Measurements from ENCODE around the gene UNC5B. TPM values are rescaled to one million over a fixed set of nuclear protein-coding genes. Genes with fewer than 3 reads are reported as not detected.

Gene UNC5B
- total RNA-seq, 2 donors from 2014 or later, result not detected

- ATAC-seq (no peak), DNase-seq (no peak)
- no peaks in the 10 kb centered on the region for H3K36me3 Mint-ChIP-seq (ENCODE audit: low read depth)
- H3K27me3 Mint-ChIP-seq, result peaks cover 20% of the 10 kb centered on the region
- no peaks in the 10 kb centered on the region for H3K9me3 ChIP-seq (ENCODE audit: control insufficient read depth, low read length, poor library complexity, severe bottlenecking)
- no peak overlapping the region for H3K4me3 Mint-ChIP-seq
- no peak overlapping the region for H3K27ac Mint-ChIP-seq
- H3K4me1 Mint-ChIP-seq, result no peaks in the 10 kb centered on the region
These were observed 21.1 kb downstream of the UNC5B start for GRCh38 chr10:71233482-71233892.

DNA sequence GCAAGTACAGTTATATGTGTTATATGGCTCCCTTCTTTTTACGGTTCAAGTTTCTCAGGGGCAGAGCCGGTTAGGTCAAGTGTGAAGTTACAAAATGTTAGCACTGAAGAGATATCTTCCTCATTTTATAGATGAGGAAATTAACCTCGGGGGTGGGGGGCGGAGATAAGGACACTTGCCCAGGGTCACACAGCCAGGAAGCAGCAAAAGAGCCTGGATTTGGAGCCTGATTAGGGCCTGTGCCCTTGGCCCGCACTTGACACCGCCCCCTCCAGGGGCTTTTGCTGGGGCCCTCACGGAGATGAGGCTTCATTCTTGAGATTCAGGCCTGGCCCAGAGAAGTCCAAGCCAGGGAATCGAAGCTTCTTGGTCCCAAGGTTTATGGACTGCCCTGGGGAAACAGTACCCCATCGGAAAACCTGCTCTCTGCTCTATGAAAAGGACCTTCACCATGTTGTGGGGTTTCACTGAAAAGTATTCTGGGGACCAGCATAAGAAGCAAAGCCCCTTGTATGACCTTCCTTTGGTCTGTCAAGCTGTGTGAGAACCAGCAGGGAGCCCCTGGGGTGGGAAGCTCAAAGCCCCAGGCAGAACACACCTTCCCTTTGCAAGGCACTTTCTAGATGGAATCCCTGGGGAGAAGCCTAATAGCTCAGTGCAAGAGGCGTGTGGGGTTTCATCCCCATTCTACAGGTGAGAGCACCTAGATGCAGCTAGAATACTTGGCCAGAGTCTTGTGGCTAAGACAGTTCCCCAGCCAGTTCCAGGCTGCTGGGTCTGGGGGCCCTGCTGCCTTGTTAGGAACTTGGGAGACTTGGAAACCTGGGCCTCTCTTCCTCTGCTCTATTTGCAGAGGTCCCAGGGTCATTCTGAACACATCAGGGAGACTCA, 21.9 kb downstream of the UNC5B start:
- H3K4me3 Mint-ChIP-seq, result no peak overlapping the region

DNA sequence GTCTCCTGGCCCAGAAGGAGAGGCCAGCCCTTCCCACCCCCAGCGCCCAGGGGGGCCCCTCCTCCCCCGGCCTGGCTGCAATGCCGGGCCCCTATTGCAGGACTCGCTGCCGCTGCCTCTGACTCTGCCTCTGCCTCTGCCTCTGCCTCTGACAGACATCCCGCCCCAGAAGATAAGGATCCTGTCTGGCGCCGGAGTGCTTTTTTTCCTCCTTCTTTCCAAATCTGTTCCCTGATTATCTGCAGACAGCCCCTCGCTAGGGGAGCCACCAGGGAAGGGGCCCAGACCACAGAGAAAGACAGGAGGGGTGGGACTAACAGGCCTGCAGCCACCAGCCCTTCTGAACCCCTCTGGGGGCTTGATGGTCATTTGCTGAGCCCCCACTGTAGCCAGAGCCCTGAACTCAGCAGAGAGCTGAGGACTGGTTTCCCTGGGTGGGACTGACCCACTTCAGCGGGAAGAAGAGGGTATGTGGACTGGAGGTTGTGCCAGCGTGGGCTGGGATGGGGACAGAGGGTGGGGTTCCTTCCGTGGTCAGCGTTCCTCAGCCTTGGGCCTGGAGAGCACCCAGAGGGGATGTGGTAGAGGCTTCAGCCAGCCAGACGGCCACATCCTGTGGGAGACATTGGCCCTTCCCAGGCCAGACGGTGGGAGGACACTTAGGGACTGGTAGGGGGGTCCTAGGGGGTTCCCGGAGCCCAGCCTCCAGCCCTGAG, 22.8 kb downstream of the UNC5B start:
- ATAC-seq (no peak), DNase-seq (no peak)
- H3K27me3 Mint-ChIP-seq, result peaks cover 20% of the 10 kb centered on the region
- H3K9me3 ChIP-seq (ENCODE audit: control insufficient read depth, low read length, poor library complexity, severe bottlenecking), result no peaks in the 10 kb centered on the region
- no peak overlapping the region for H3K27ac Mint-ChIP-seq
- no peak overlapping the region for H3K4me3 Mint-ChIP-seq
- no peaks in the 10 kb centered on the region for H3K36me3 Mint-ChIP-seq (ENCODE audit: low read depth)
- H3K4me1 Mint-ChIP-seq, result no peaks in the 10 kb centered on the region

More for the DNA sequence above, 21.9 kb downstream of the UNC5B start:
- DNase-seq (no peak), ATAC-seq (no peak)
- Mint-ChIP-seq H3K27ac (no peak overlapping the region), H3K36me3 (ENCODE audit: low read depth) (no peaks in the 10 kb centered on the region), H3K27me3 (peaks cover 20% of the 10 kb centered on the region), H3K4me1 (no peaks in the 10 kb centered on the region)
- H3K9me3 ChIP-seq (ENCODE audit: control insufficient read depth, low read length, poor library complexity, severe bottlenecking), result no peaks in the 10 kb centered on the region

- no peaks in the 10 kb centered on the region for H3K36me3 Mint-ChIP-seq (ENCODE audit: low read depth)
- H3K9me3 ChIP-seq (ENCODE audit: control insufficient read depth, low read length, poor library complexity, severe bottlenecking), result no peaks in the 10 kb centered on the region
These were observed 23.4 kb downstream of the UNC5B start for GRCh38 chr10:71235808-71236207.

GRCh38 chr10:71236286-71236685, 23.9 kb downstream of the UNC5B start:
- DNase-seq (no peak), ATAC-seq (no peak)
- Mint-ChIP-seq H3K27me3 (peaks cover 27% of the 10 kb centered on the region), H3K4me1 (no peaks in the 10 kb centered on the region), H3K27ac (no peak overlapping the region), H3K4me3 (no peak overlapping the region), H3K36me3 (ENCODE audit: low read depth) (no peaks in the 10 kb centered on the region)
- no peaks in the 10 kb centered on the region for H3K9me3 ChIP-seq (ENCODE audit: control insufficient read depth, low read length, poor library complexity, severe bottlenecking)

More at GRCh38 chr10:71235808-71236207, 23.4 kb downstream of the UNC5B start:
- no peak overlapping the region for H3K27ac Mint-ChIP-seq
- ATAC-seq, result no peak
- peaks cover 26% of the 10 kb centered on the region for H3K27me3 Mint-ChIP-seq
- DNase-seq, result no peak
- H3K4me3 Mint-ChIP-seq, result no peak overlapping the region
- H3K4me1 Mint-ChIP-seq, result no peaks in the 10 kb centered on the region

GRCh38 chr10:71236822-71237682, 24.7 kb downstream of the UNC5B start:
- no peaks in the 10 kb centered on the region for H3K9me3 ChIP-seq (ENCODE audit: control insufficient read depth, low read length, poor library complexity, severe bottlenecking)
- Mint-ChIP-seq H3K4me1 (no peaks in the 10 kb centered on the region), H3K27ac (no peak overlapping the region), H3K36me3 (ENCODE audit: low read depth) (no peaks in the 10 kb centered on the region), H3K4me3 (no peak overlapping the region), H3K27me3 (peaks cover 24% of the 10 kb centered on the region)
- no peak for DNase-seq
- ATAC-seq, result no peak

DNA sequence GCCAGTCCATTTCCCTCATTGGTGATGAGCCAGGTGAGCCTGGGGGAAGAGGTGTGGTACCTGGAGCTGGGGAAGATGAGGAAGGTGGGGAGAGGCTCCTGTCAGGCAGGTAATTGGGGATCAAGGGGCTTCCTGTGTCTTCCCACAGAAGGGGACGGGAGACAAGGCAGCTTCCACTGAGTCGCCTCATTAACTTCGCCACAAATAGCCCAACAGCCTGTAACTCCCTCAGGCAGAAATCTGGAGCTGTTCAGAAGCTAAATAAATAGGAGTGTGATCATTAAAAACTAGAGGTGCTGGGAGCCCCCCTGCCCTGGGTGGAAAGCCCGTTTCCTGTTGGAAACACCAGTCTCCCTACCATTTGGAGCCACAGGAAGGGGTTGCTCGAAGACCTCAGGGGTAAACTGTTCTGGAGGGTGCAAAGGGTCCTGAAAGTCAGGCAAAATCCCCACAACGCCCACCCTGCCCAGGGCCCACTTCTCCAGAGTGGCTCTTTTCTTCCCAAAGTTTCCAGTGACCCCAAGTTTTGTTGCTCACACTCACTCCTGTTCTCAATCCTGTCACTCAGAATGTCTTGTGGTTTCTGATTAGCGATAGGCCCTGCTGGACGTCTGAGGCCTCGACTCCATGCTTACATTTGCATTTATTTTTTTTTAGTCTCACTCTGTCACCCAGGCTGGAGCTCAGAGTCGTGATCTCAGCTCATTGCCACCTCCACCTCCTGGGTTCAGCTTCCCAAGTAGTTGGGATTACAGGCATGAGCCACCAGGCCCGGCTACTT, 25.7 kb downstream of the UNC5B start:
- H3K27me3 Mint-ChIP-seq, result peaks cover 21% of the 10 kb centered on the region
- no peak for ATAC-seq
- H3K9me3 ChIP-seq (ENCODE audit: control insufficient read depth, low read length, poor library complexity, severe bottlenecking), result no peaks in the 10 kb centered on the region
- no peaks in the 10 kb centered on the region for H3K4me1 Mint-ChIP-seq
- H3K27ac Mint-ChIP-seq, result no peak overlapping the region
- H3K4me3 Mint-ChIP-seq, result no peak overlapping the region
- no peak for DNase-seq
- no peaks in the 10 kb centered on the region for H3K36me3 Mint-ChIP-seq (ENCODE audit: low read depth)

- no peak for ATAC-seq
- Mint-ChIP-seq H3K36me3 (ENCODE audit: low read depth) (no peaks in the 10 kb centered on the region), H3K27me3 (peaks cover 18% of the 10 kb centered on the region), H3K27ac (no peak overlapping the region), H3K4me3 (no peak overlapping the region), H3K4me1 (no peaks in the 10 kb centered on the region)
- DNase-seq, result no peak
- no peaks in the 10 kb centered on the region for H3K9me3 ChIP-seq (ENCODE audit: control insufficient read depth, low read length, poor library complexity, severe bottlenecking)
These were observed 26.3 kb downstream of the UNC5B start for GRCh38 chr10:71238626-71239025.

- no peaks in the 10 kb centered on the region for H3K9me3 ChIP-seq (ENCODE audit: control insufficient read depth, low read length, poor library complexity, severe bottlenecking)
- Mint-ChIP-seq H3K4me1 (no peaks in the 10 kb centered on the region), H3K36me3 (ENCODE audit: low read depth) (no peaks in the 10 kb centered on the region), H3K27me3 (peaks cover 12% of the 10 kb centered on the region), H3K27ac (no peak overlapping the region), H3K4me3 (no peak overlapping the region)
- ATAC-seq (no peak), DNase-seq (no peak)
These were observed 27.0 kb downstream of the UNC5B start for GRCh38 chr10:71239131-71239915.

- DNase-seq (no peak), ATAC-seq (no peak)
- no peak overlapping the region for H3K4me3 Mint-ChIP-seq
These were observed 27.8 kb downstream of the UNC5B start for GRCh38 chr10:71239946-71240795.

GRCh38 chr10:71241114-71241829, 28.9 kb downstream of the UNC5B start:
- no peak for ATAC-seq
- no peaks in the 10 kb centered on the region for H3K9me3 ChIP-seq (ENCODE audit: control insufficient read depth, low read length, poor library complexity, severe bottlenecking)
- no peaks in the 10 kb centered on the region for H3K36me3 Mint-ChIP-seq (ENCODE audit: low read depth)
- H3K4me1 Mint-ChIP-seq, result no peaks in the 10 kb centered on the region
- H3K4me3 Mint-ChIP-seq, result no peak overlapping the region
- no peak for DNase-seq
- no peak overlapping the region for H3K27ac Mint-ChIP-seq
- peaks cover 29% of the 10 kb centered on the region for H3K27me3 Mint-ChIP-seq

More at GRCh38 chr10:71239946-71240795, 27.8 kb downstream of the UNC5B start:
- no peaks in the 10 kb centered on the region for H3K36me3 Mint-ChIP-seq (ENCODE audit: low read depth)
- no peaks in the 10 kb centered on the region for H3K4me1 Mint-ChIP-seq
- H3K27ac Mint-ChIP-seq, result no peak overlapping the region
- peaks cover 20% of the 10 kb centered on the region for H3K27me3 Mint-ChIP-seq
- H3K9me3 ChIP-seq (ENCODE audit: control insufficient read depth, low read length, poor library complexity, severe bottlenecking), result no peaks in the 10 kb centered on the region

All from T-helper 17 cell (primary cell).